WTC11 (cell line): ENCODE results near the gene KLHL30. TPM values are rescaled to one million over a fixed set of nuclear protein-coding genes. Genes with fewer than 3 reads are reported as not detected.
A peak's percentile ranks its signal among the peaks of the same experiment; 100 is the strongest.

Experiments used
- ATAC-seq: fragments of 200-7000 bp; cut with Tn5 transposase; 2 replicates; pipeline ENCODE4 v1.10.0; 2021; ENCODE audit warnings: mild to moderate bottlenecking, moderate library complexity
- CTCF ChIA-PET: fragments of 300-600 bp; sonication (Branson Sonifier 250); formaldehyde crosslinking; loops from one replicate; lab custom pipeline; 2021; ENCODE audit warnings: antibody characterized with exemption; lab: Charles Lee
- POLR2A ChIA-PET: fragments of 350-600 bp; sonication (Branson Sonifier 250); formaldehyde crosslinking; loops from one replicate; lab custom pipeline; 2021; ENCODE audit warnings: antibody characterized with exemption; lab: Charles Lee
- DNase-seq: peaks from one replicate; pipeline ENCODE4 v3.0.0; 2021; ENCODE audit warnings: low spot score
- H3K27ac Mint-ChIP-seq: 2 replicates; pipeline ENCODE4 v1.8.0; 2021; ENCODE audit warnings: mixed read lengths
- H3K27me3 Mint-ChIP-seq: 2 replicates; pipeline ENCODE4 v1.8.0; 2021; ENCODE audit warnings: low read depth, mild to moderate bottlenecking, moderate library complexity, mixed read lengths
- H3K36me3 Mint-ChIP-seq: 2 replicates; pipeline ENCODE4 v1.8.0; 2021; ENCODE audit warnings: mixed read lengths
- H3K4me1 Mint-ChIP-seq: 2 replicates; pipeline ENCODE4 v1.8.0; 2022; ENCODE audit warnings: mixed read lengths
- H3K4me3 Mint-ChIP-seq: 2 replicates; pipeline ENCODE4 v1.8.0; 2021; ENCODE audit warnings: mild to moderate bottlenecking, moderate library complexity, mixed read lengths
- H3K9me3 Mint-ChIP-seq: 2 replicates; pipeline ENCODE4 v1.8.0; 2021; ENCODE audit warnings: mixed read lengths
- ARID4B ChIP-seq: sonication (generic); formaldehyde crosslinking; IDR thresholded peaks from 2 replicates; pipeline ENCODE4 v1.8.0; 2023; ENCODE audit warnings: missing genetic modification reagents, mild to moderate bottlenecking, borderline replicate concordance
- CDX4 ChIP-seq: fragments of 250-450 bp; sonication (Bioruptor Pico); IDR thresholded peaks from 2 replicates; pipeline ENCODE4 v1.9.0; 2021; ENCODE audit warnings: moderate library complexity, mild to moderate bottlenecking, inconsistent platforms, borderline replicate concordance
- CREM ChIP-seq: sonication (generic); formaldehyde crosslinking; IDR thresholded peaks from 2 replicates; pipeline ENCODE4 v1.8.1; 2022; ENCODE audit warnings: mild to moderate bottlenecking, missing genetic modification reagents, moderate library complexity
- FOXP4 ChIP-seq: sonication (generic); formaldehyde crosslinking; IDR thresholded peaks from 2 replicates; pipeline ENCODE4 v1.8.0; 2022; ENCODE audit warnings: mild to moderate bottlenecking, missing genetic modification reagents
- IRF2 ChIP-seq: sonication (generic); formaldehyde crosslinking; IDR thresholded peaks from 2 replicates; pipeline ENCODE4 v1.8.0; 2022; ENCODE audit warnings: low read depth, missing genetic modification reagents, borderline replicate concordance
- MLX ChIP-seq: sonication (generic); formaldehyde crosslinking; IDR thresholded peaks from 2 replicates; pipeline ENCODE4 v1.8.1; 2023; ENCODE audit warnings: mild to moderate bottlenecking, missing genetic modification reagents, moderate library complexity
- NR2C2 ChIP-seq: sonication (generic); formaldehyde crosslinking; IDR thresholded peaks from 2 replicates; pipeline ENCODE4 v1.8.0; 2022; ENCODE audit warnings: mild to moderate bottlenecking, missing genetic modification reagents
- PREB ChIP-seq: sonication (generic); formaldehyde crosslinking; IDR thresholded peaks from 2 replicates; pipeline ENCODE4 v1.8.1; 2022; ENCODE audit warnings: mild to moderate bottlenecking, missing genetic modification reagents, moderate library complexity, borderline replicate concordance
- RORB ChIP-seq: fragments of 250-450 bp; sonication (Bioruptor Pico); IDR thresholded peaks from 2 replicates; pipeline ENCODE4 v1.9.0; 2021; ENCODE audit warnings: mild to moderate bottlenecking
- SMAD3 ChIP-seq: sonication (generic); formaldehyde crosslinking; IDR thresholded peaks from 2 replicates; pipeline ENCODE4 v1.8.0; 2022; ENCODE audit warnings: missing genetic modification reagents, mild to moderate bottlenecking, borderline replicate concordance
- ZBTB21 ChIP-seq: sonication (generic); formaldehyde crosslinking; IDR thresholded peaks from 2 replicates; pipeline ENCODE4 v1.8.1; 2023; ENCODE audit warnings: mild to moderate bottlenecking, missing genetic modification reagents, borderline replicate concordance
- ZNF121 ChIP-seq: sonication (generic); formaldehyde crosslinking; IDR thresholded peaks from 2 replicates; pipeline ENCODE4 v1.8.0; 2023; ENCODE audit warnings: missing genetic modification reagents
- ZNF219 ChIP-seq: sonication (generic); formaldehyde crosslinking; IDR thresholded peaks from 2 replicates; pipeline ENCODE4 v1.8.0; 2023; ENCODE audit warnings: missing genetic modification reagents, mild to moderate bottlenecking, borderline replicate concordance
- ZNF232 ChIP-seq: sonication (generic); formaldehyde crosslinking; IDR thresholded peaks from 2 replicates; pipeline ENCODE4 v1.8.0; 2022; ENCODE audit warnings: mild to moderate bottlenecking, missing genetic modification reagents
- ZNF281 ChIP-seq: sonication (generic); formaldehyde crosslinking; IDR thresholded peaks from 2 replicates; pipeline ENCODE4 v1.8.0; 2023; ENCODE audit warnings: mild to moderate bottlenecking, missing genetic modification reagents
- ZNF416 ChIP-seq: fragments of 250-450 bp; sonication (Bioruptor Pico); IDR thresholded peaks from 2 replicates; pipeline ENCODE4 v1.9.0; 2021; ENCODE audit warnings: mild to moderate bottlenecking, inconsistent platforms
- ZNF532 ChIP-seq: fragments of 250-450 bp; sonication (Bioruptor Pico); IDR thresholded peaks from 2 replicates; pipeline ENCODE4 v1.9.0; 2021; ENCODE audit warnings: mild to moderate bottlenecking, borderline replicate concordance
- total RNA-seq: library from RNA; stranded (reverse); gene quantifications from 3 replicates; pipeline ENCODE4 v1.2.3, GENCODE V29; 2021

The KLHL30 gene
- total RNA-seq, 1 experiment from 2014 or later: not detected

- H3K27me3 Mint-ChIP-seq: no peaks in the 10 kb centered on the region
- POLR2A ChIA-PET: no interaction called here
- no peaks in the 10 kb centered on the region for H3K4me1 Mint-ChIP-seq
- ATAC-seq (no peak), DNase-seq (no peak)
- H3K9me3 Mint-ChIP-seq: no peaks in the 10 kb centered on the region
- H3K36me3 Mint-ChIP-seq: no peaks in the 10 kb centered on the region
- no peak overlapping the region for H3K4me3 Mint-ChIP-seq
- CTCF ChIA-PET: interaction anchor here (0.6 to 2.7 kb wide), 11 partner anchors 8 to 556 kb away, joined by 3 to 41 read pairs (median 6); partner anchors contain the start of genes KLHL30 and SCLY
- H3K27ac Mint-ChIP-seq: no peak overlapping the region
- TF ChIP-seq PREB (CRISPR knock-in tag) (no peak), ZNF219 (no peak), ZNF281 (CRISPR knock-in tag) (no peak), CDX4 (CRISPR knock-in tag) (no peak), ZNF532 (CRISPR knock-in tag) (no peak), IRF2 (CRISPR knock-in tag) (no peak), CREM (CRISPR knock-in tag) (no peak), ZBTB21 (CRISPR knock-in tag) (no peak), ZNF232 (CRISPR knock-in tag) (no peak), RORB (no peak)
These were observed 10.4 kb upstream of the KLHL30 start for GRCh38 chr2:238128061-238128440.

- POLR2A ChIA-PET: no interaction called here
These were observed 9.9 kb upstream of the KLHL30 start for GRCh38 chr2:238128534-238129001.

More at GRCh38 chr2:238128534-238129001, 9.9 kb upstream of the KLHL30 start:
- Mint-ChIP-seq H3K4me1 (no peaks in the 10 kb centered on the region), H3K9me3 (no peaks in the 10 kb centered on the region), H3K27ac (no peak overlapping the region), H3K4me3 (no peak overlapping the region), H3K36me3 (no peaks in the 10 kb centered on the region), H3K27me3 (no peaks in the 10 kb centered on the region)
- ATAC-seq (peak; percentile 80), DNase-seq (peak; percentile 80)
- no peak for TF ChIP-seq MLX (CRISPR knock-in tag)
- no peak for TF ChIP-seq SMAD3 (CRISPR knock-in tag)
- TF ChIP-seq ZNF121 (CRISPR knock-in tag): no peak
- no peak for TF ChIP-seq FOXP4 (CRISPR knock-in tag)
- no peak for TF ChIP-seq PREB (CRISPR knock-in tag)
- TF ChIP-seq ARID4B: no peak
- no peak for TF ChIP-seq ZNF416
- TF ChIP-seq NR2C2: no peak
- CTCF ChIA-PET: interaction anchor here (0.6 to 2.7 kb wide), 10 partner anchors 8 to 557 kb away, joined by 3 to 41 read pairs (median 6); partner anchors contain the start of genes KLHL30 and SCLY
